OCI-LY7 (cell line): Measurements from ENCODE around the gene ZNF689. TPM values are rescaled to one million over a fixed set of nuclear protein-coding genes. Genes with fewer than 3 reads are reported as not detected.

ENCODE experiments used
- BruUV-seq: library from RNA; stranded (reverse); fragments of 400-500 nt; replicated peaks from 2 replicates; lab custom pipeline; 2021; lab: Mats Ljungman, UMichigan
- CTCF ChIA-PET: fragments of 300-600 bp; sonication (Branson Sonifier 250); formaldehyde crosslinking; loops from one replicate; lab custom pipeline; 2022; ENCODE audit warnings: antibody characterized with exemption; ENCODE audit not compliant: unreplicated experiment; lab: Charles Lee
- POLR2A ChIA-PET: fragments of 300-600 bp; sonication (Branson Sonifier 250); formaldehyde crosslinking; loops from one replicate; lab custom pipeline; 2022; ENCODE audit warnings: antibody characterized with exemption; lab: Charles Lee
- DNase-seq: peaks from one replicate; pipeline ENCODE4 v3.0.0-alpha.2; 2015; ENCODE audit warnings: low spot score
- H2AFZ ChIP-seq: fragments of 200-600 bp; sonication (generic), shearing (Covaris generic); 2 replicates; pipeline ENCODE4 v1.6.1; 2014; ENCODE audit warnings: mild to moderate bottlenecking, antibody characterized with exemption, low read length, moderate library complexity
- H3K27ac ChIP-seq: fragments of 200-600 bp; sonication (generic); 2 replicates; pipeline ENCODE4 v1.5.1; 2014; ENCODE audit warnings: mixed run types, low read depth, mild to moderate bottlenecking, moderate library complexity, low read length, inconsistent platforms; ENCODE audit not compliant: poor library complexity, severe bottlenecking
- H3K36me3 ChIP-seq: fragments of 200-600 bp; sonication (generic); 2 replicates; pipeline ENCODE4 v1.6.1; 2014; ENCODE audit warnings: mild to moderate bottlenecking, antibody characterized with exemption, low read length, moderate library complexity, mixed read lengths; ENCODE audit not compliant: insufficient read depth
- H3K4me1 ChIP-seq: fragments of 200-600 bp; sonication (generic); 2 replicates; pipeline ENCODE4 v1.5.1; 2014; ENCODE audit warnings: mild to moderate bottlenecking, low read length; ENCODE audit not compliant: insufficient read depth, poor library complexity, severe bottlenecking
- H3K4me2 ChIP-seq: fragments of 200-600 bp; sonication (generic); 2 replicates; pipeline ENCODE4 v1.6.1; 2014; ENCODE audit warnings: mild to moderate bottlenecking, low read length
- H3K4me3 ChIP-seq: fragments of 200-600 bp; sonication (generic); 2 replicates; pipeline ENCODE4 v1.5.1; 2014; ENCODE audit warnings: mild to moderate bottlenecking, low read depth, low read length; ENCODE audit not compliant: poor library complexity, severe bottlenecking
- H3K79me2 ChIP-seq: fragments of 200-600 bp; sonication (generic); 2 replicates; pipeline ENCODE4 v1.6.1; 2016; ENCODE audit warnings: low read depth, mild to moderate bottlenecking, low read length, moderate library complexity, mixed read lengths; ENCODE audit not compliant: insufficient read depth
- H3K9me2 ChIP-seq: fragments of 200-600 bp; sonication (generic); 2 replicates; pipeline ENCODE4 v1.6.1; 2016; ENCODE audit warnings: mild to moderate bottlenecking, low read length, mixed read lengths; ENCODE audit not compliant: insufficient read depth
- H3K9me3 ChIP-seq: fragments of 200-600 bp; sonication (generic); 2 replicates; pipeline ENCODE4 v1.6.1; 2014; ENCODE audit warnings: mild to moderate bottlenecking, mixed run types, low read length, mixed read lengths
- H4K20me1 ChIP-seq: fragments of 200-600 bp; sonication (generic); 2 replicates; pipeline ENCODE4 v1.6.1; 2014; ENCODE audit warnings: mild to moderate bottlenecking, antibody characterized with exemption, low read length, moderate library complexity, mixed read lengths; ENCODE audit not compliant: insufficient read depth
- EZH2phosphoT487 ChIP-seq: fragments of 200-600 bp; sonication (generic); IDR thresholded peaks from 2 replicates; pipeline ENCODE4 v1.6.1; 2018; ENCODE audit warnings: low read depth, borderline replicate concordance, mild to moderate bottlenecking, mixed run types, antibody characterized with exemption, low read length, moderate library complexity, mixed read lengths
- intact Hi-C: fragments of 100-400 bp; cut with micrococcal nuclease; formaldehyde crosslinking; loops from one replicate; pipeline ENCODE4 v1.10.0; 2022; ENCODE audit not compliant: unreplicated experiment
- total RNA-seq, 2 experiments: library from RNA; depleted of rRNA in 1 of 2; stranded (reverse); fragments of >200 nt in 1 of 2; shearing (Covaris generic) in 1 of 2; gene quantifications; 2 replicates each; pipeline ENCODE4 v1.2.3, GENCODE V29; 2014 to 2022
- TF ChIP-seq, protein P1 (sequence below): fragments of 200-600 bp; sonication (generic); conservative IDR thresholded peaks from 2 replicates; pipeline ENCODE4 v1.5.1; 2014; ENCODE audit warnings: mild to moderate bottlenecking, antibody characterized with exemption, low read length, moderate library complexity, mixed read lengths

ZNF689 gene
- total RNA-seq, 2 experiments from 2014 or later = 15.0 to 16.7 TPM

DNA sequence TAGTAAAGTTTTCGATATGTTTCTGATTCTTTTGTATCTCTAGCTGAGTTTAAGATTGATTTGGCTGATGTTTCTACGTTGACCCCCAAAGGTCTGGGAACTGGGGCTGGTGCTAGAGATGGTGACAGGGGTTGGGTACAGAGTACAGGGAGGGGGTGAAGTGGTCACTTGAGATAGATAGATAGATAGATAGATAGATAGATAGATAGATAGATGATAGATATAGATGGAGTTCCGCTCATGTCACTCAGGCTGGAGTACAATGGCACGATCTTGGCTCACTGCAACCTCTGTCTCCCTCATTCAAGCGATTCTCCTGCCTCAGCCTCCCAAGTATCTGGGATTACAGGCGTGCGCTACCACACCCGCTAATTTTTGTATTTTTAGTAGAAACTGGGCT, 46.2 kb upstream of the ZNF689 start:
- ChIA-PET CTCF (no interaction called here), POLR2A (no interaction called here)
- H2AFZ ChIP-seq = no peak overlapping the region
- H3K9me2 ChIP-seq = no peaks in the 10 kb centered on the region
- no peak overlapping the region for H3K4me3 ChIP-seq
- H4K20me1 ChIP-seq = no peaks in the 10 kb centered on the region
- no peak overlapping the region for H3K27ac ChIP-seq
- DNase-seq = no peak
- no peak overlapping the region for H3K4me2 ChIP-seq
- no TSS peak for BruUV-seq
- H3K9me3 ChIP-seq = no peaks in the 10 kb centered on the region
- peaks cover 29% of the 10 kb centered on the region for H3K4me1 ChIP-seq
- H3K79me2 ChIP-seq = peaks cover 27% of the 10 kb centered on the region
- no peak for TF ChIP-seq EZH2phosphoT487
- TF ChIP-seq, protein P1, sequence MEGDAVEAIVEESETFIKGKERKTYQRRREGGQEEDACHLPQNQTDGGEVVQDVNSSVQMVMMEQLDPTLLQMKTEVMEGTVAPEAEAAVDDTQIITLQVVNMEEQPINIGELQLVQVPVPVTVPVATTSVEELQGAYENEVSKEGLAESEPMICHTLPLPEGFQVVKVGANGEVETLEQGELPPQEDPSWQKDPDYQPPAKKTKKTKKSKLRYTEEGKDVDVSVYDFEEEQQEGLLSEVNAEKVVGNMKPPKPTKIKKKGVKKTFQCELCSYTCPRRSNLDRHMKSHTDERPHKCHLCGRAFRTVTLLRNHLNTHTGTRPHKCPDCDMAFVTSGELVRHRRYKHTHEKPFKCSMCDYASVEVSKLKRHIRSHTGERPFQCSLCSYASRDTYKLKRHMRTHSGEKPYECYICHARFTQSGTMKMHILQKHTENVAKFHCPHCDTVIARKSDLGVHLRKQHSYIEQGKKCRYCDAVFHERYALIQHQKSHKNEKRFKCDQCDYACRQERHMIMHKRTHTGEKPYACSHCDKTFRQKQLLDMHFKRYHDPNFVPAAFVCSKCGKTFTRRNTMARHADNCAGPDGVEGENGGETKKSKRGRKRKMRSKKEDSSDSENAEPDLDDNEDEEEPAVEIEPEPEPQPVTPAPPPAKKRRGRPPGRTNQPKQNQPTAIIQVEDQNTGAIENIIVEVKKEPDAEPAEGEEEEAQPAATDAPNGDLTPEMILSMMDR = no peak
- H3K36me3 ChIP-seq = peaks cover 62% of the 10 kb centered on the region
- intact Hi-C loops = no loop called here

DNA sequence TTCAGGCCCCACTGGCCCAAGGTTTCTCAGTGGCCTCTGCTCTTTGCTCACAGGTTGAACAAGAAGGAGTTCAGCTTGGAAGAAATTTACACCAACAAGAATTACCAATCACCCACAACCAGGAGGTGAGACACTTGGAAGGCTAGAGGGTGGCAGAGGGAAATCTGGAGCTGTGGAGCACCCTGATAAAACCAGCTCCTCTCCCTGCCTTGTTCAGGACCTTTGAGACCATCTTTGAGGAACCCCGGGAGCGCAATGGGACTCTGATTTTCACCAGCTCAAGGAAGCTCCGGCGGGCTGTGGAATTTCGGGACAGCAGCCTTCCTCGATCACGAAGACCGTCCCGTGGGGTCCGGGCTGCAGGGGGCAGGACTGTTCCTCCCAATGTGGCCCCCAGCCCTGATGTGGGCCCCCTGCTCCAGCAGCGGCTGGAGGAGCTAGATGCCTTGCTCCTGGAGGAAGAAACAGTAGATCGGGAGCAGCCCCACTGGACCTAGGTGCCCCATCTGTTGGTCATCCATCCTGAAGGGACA, 45.7 kb upstream of the ZNF689 start:
- Histone ChIP-seq H4K20me1 (no peaks in the 10 kb centered on the region), H3K4me1 (peaks cover 24% of the 10 kb centered on the region), H3K79me2 (peaks cover 22% of the 10 kb centered on the region), H3K36me3 (peaks cover 57% of the 10 kb centered on the region), H3K4me3 (no peak overlapping the region), H3K9me3 (no peaks in the 10 kb centered on the region), H3K27ac (no peak overlapping the region), H3K9me2 (no peaks in the 10 kb centered on the region), H3K4me2 (no peak overlapping the region), H2AFZ (no peak overlapping the region)
- ChIA-PET POLR2A (interaction anchor here (0.6 kb wide), 1 partner anchor 84 kb away, joined by 3 read pairs; no protein-coding TSS in a partner anchor), CTCF (no interaction called here)
- intact Hi-C loops = no loop called here
- no peak for TF ChIP-seq EZH2phosphoT487
- TF ChIP-seq, protein P1 = no peak
- DNase-seq = no peak
- BruUV-seq = TSS peak; percentile 57

DNA sequence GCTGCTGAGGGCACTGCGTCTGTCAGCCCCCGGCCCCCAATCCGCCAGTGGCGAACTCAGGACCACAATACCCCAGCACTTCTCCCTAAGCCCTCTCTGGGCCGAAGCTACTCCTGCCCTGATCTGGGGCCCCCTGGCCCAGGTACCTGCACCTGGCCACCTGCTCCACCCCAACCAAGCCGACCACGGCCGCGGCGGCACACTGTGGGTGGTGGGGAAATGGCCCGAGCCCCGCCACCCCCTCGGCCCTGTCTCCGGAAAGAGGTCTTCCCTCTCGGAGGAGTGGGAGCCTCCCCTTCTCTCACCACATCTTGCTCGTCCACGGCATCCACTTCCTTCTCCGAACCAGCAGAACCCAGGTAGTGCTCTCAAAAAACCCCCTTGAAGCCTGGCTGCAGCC, 44.7 kb upstream of the ZNF689 start:
- no peak overlapping the region for H3K4me2 ChIP-seq
- no peaks in the 10 kb centered on the region for H4K20me1 ChIP-seq
- peaks cover 27% of the 10 kb centered on the region for H3K4me1 ChIP-seq
- no peak overlapping the region for H3K27ac ChIP-seq
- TF ChIP-seq EZH2phosphoT487 = no peak
- CTCF ChIA-PET = interaction anchor here (0.6 kb wide), 1 partner anchor 83 kb away, joined by 3 read pairs; no protein-coding TSS in a partner anchor
- peaks cover 11% of the 10 kb centered on the region; the same call in 1 of the 2 replicates for H3K79me2 ChIP-seq
- H2AFZ ChIP-seq = no peak overlapping the region
- POLR2A ChIA-PET = no interaction called here
- H3K9me2 ChIP-seq = no peaks in the 10 kb centered on the region
- no TSS peak for BruUV-seq
- no peaks in the 10 kb centered on the region for H3K9me3 ChIP-seq
- DNase-seq = no peak
- H3K36me3 ChIP-seq = peaks cover 49% of the 10 kb centered on the region
- H3K4me3 ChIP-seq = no peak overlapping the region
- intact Hi-C loops = no loop called here
